PC-9 (cell line): ENCODE results near the gene SNAI3. TPM values are rescaled to one million over a fixed set of nuclear protein-coding genes. Genes with fewer than 3 reads are reported as not detected.

Experiments
- BruUV-seq: library from RNA; stranded (reverse); fragments of 400-500 nt; replicated peaks from 2 replicates; lab custom pipeline; 2021; lab: Mats Ljungman, UMichigan
- CTCF ChIA-PET: fragments of 300-600 bp; sonication (Branson Sonifier 250); formaldehyde crosslinking; loops from one replicate; lab custom pipeline; 2022; ENCODE audit warnings: antibody characterized with exemption; lab: Charles Lee
- POLR2A ChIA-PET: fragments of 300-600 bp; sonication (Branson Sonifier 250); formaldehyde crosslinking; loops from one replicate; lab custom pipeline; 2022; ENCODE audit warnings: antibody characterized with exemption; ENCODE audit not compliant: unreplicated experiment; lab: Charles Lee
- DNase-seq, 2 experiments: peaks; one replicate each; pipeline versions ENCODE4 v3.0.0 to v3.0.0-alpha.2; 2015 to 2022; ENCODE audit warnings: mixed read lengths in 1 of 2
- H2AFZ ChIP-seq: fragments of 200-600 bp; sonication (generic); 2 replicates; pipeline ENCODE4 v1.8.1; 2017; ENCODE audit warnings: antibody characterized with exemption
- H3F3A ChIP-seq: fragments of 200-600 bp; sonication (generic); 2 replicates; pipeline ENCODE4 v1.8.1; 2017; ENCODE audit warnings: antibody characterized with exemption, mild to moderate bottlenecking, low read depth; ENCODE audit not compliant: insufficient read depth
- H3K27ac ChIP-seq: fragments of 200-600 bp; sonication (generic); 2 replicates; pipeline ENCODE4 v1.6.1; 2016; ENCODE audit warnings: mixed run types
- H3K27me3 ChIP-seq: fragments of 200-600 bp; sonication (generic); 2 replicates; pipeline ENCODE4 v1.6.1; 2016; ENCODE audit warnings: low read depth, mixed run types; ENCODE audit not compliant: insufficient read depth
- H3K36me3 ChIP-seq: fragments of 200-600 bp; sonication (generic); 2 replicates; pipeline ENCODE4 v1.6.1; 2016; ENCODE audit warnings: low read depth, mixed run types
- H3K4me1 ChIP-seq: fragments of 200-600 bp; sonication (generic); replicated peaks from 2 replicates; pipeline ENCODE4 v1.6.1; 2016; ENCODE audit warnings: mixed run types; ENCODE audit not compliant: insufficient read depth
- H3K4me2 ChIP-seq: fragments of 200-600 bp; sonication (generic); 2 replicates; pipeline ENCODE4 v1.6.1; 2017; ENCODE audit warnings: mixed run types
- H3K4me3 ChIP-seq: fragments of 200-600 bp; sonication (generic); 2 replicates; pipeline ENCODE4 v1.6.1; 2016; ENCODE audit warnings: mixed run types
- H3K79me2 ChIP-seq: fragments of 200-600 bp; sonication (generic); 2 replicates; pipeline ENCODE4 v1.6.1; 2017; ENCODE audit warnings: low read depth, mixed run types
- H3K9me2 ChIP-seq: fragments of 200-600 bp; sonication (generic); 2 replicates; pipeline ENCODE4 v1.8.1; 2017; ENCODE audit warnings: mild to moderate bottlenecking; ENCODE audit not compliant: insufficient read depth
- H3K9me3 ChIP-seq: fragments of 200-600 bp; sonication (generic); 2 replicates; pipeline ENCODE4 v1.8.1; 2016; ENCODE audit warnings: low read depth; ENCODE audit not compliant: insufficient read depth
- H4K20me1 ChIP-seq: fragments of 200-600 bp; sonication (generic); 2 replicates; pipeline ENCODE4 v1.8.1; 2017; ENCODE audit not compliant: insufficient read depth
- EZH2 ChIP-seq: fragments of 200-600 bp; sonication (generic); IDR thresholded peaks from 2 replicates; pipeline ENCODE4 v1.8.0; 2017; ENCODE audit warnings: antibody characterized with exemption, low read depth
- intact Hi-C: fragments of 100-400 bp; cut with micrococcal nuclease; formaldehyde crosslinking; loops from one replicate; pipeline ENCODE4 v1.10.0; 2022; ENCODE audit not compliant: unreplicated experiment
- total RNA-seq: library from RNA; stranded (reverse); gene quantifications from 2 replicates; pipeline ENCODE4 v1.2.3, GENCODE V29; 2021
- TF ChIP-seq, protein P1 (sequence below): fragments of 200-600 bp; sonication (generic); conservative IDR thresholded peaks from 2 replicates; pipeline ENCODE4 v1.6.1; 2017; ENCODE audit warnings: mixed run types, antibody characterized with exemption, mild to moderate bottlenecking, moderate library complexity

SNAI3 gene
- total RNA-seq, 1 experiment from 2014 or later, result 1.3 TPM

DNA sequence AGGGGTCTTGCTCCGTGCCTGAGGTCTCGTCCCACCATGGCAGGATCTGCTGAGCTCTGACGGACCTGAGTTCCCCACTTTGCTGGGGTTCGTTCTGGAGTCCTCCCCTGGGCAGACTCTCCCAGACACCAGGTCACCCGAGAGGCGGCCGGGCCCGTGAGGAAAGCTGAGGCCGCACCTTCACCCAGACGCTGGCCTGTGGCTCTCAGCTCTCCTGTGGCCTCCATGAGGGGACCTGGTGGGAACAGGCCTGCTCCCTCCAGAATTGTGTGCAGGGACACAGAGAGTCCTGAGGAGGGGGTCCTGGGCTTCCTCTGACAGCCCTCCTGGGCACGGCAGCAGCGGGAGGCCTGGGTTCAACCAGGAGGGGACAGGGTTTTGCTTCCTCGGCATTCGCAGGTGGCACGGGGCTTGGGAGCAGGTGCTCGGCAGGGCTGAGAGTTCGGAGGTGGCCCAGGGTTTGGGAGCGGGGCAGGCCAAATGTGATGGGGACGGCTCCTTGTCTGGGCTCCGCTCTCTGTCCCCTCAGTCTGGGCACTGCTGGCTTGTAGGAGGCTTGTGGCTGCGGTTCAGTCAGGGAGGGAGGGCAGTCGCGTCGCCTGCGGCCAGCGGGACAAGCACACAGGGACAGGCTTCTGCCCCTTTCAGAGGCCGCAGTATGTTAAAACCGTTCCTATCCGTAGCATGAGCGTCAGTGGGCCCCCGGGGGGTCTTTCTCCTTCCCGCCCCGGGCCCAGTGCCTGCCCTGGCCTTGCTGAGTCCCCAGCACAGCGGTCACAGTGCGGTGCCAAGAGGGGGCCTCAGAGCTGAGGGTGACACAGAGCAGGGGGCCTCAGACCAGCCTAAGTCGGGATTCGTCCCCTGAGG lies 8.1 kb upstream of the SNAI3 start:
- BruUV-seq, result no TSS peak
- Histone ChIP-seq H3K27ac (no peak overlapping the region), H4K20me1 (no peaks in the 10 kb centered on the region), H3K9me2 (no peaks in the 10 kb centered on the region), H3K27me3 (no peaks in the 10 kb centered on the region), H3K4me3 (no peak overlapping the region), H3K79me2 (no peaks in the 10 kb centered on the region), H3K4me1 (no peaks in the 10 kb centered on the region), H3K9me3 (no peaks in the 10 kb centered on the region), H3K36me3 (no peaks in the 10 kb centered on the region), H2AFZ (no peak overlapping the region), H3F3A (no peaks in the 10 kb centered on the region), H3K4me2 (no peak overlapping the region)
- ChIA-PET POLR2A (no interaction called here), CTCF (no interaction called here)
- TF ChIP-seq, protein P1, sequence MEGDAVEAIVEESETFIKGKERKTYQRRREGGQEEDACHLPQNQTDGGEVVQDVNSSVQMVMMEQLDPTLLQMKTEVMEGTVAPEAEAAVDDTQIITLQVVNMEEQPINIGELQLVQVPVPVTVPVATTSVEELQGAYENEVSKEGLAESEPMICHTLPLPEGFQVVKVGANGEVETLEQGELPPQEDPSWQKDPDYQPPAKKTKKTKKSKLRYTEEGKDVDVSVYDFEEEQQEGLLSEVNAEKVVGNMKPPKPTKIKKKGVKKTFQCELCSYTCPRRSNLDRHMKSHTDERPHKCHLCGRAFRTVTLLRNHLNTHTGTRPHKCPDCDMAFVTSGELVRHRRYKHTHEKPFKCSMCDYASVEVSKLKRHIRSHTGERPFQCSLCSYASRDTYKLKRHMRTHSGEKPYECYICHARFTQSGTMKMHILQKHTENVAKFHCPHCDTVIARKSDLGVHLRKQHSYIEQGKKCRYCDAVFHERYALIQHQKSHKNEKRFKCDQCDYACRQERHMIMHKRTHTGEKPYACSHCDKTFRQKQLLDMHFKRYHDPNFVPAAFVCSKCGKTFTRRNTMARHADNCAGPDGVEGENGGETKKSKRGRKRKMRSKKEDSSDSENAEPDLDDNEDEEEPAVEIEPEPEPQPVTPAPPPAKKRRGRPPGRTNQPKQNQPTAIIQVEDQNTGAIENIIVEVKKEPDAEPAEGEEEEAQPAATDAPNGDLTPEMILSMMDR, result no peak
- no peak for TF ChIP-seq EZH2
- DNase-seq, result no peak
- intact Hi-C loops, result no loop called here

DNA sequence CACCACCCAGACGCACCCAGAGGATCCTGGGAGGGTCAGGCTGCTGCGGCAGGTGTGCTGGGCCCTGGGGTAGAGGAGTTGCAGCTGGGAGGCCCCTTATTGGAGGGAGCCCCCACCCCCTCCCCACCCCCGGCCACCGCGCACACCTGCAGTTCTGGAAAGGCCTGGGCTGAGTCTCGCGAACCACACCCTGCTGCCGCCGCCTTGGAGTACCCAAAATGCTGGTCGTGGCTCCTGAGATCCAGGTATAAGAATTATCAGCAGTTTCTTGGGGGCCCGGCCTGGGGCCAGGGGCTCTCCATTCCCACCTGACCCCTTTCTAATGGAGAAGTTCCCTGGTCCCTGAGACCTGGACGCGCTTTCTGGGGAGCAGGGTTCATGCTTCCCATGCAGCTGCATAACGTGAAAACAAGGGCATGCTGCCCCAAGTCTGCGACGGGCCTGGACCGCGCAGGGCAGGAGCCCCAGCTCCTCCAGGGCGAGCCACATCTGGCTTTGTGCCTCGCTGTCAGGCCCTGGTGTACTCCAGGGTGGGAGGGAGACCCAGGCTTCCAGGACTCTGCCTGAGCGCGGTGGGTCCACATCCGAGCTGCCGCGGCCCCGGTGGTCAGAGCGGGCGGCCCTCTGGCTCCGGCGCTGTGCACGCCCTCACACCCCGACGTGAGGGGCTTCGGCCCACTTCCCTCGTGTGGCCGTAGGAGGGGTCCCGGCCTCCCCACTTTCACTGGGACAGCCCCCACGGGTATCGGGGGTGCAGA lies 7.3 kb upstream of the SNAI3 start:
- no peaks in the 10 kb centered on the region for H3K27me3 ChIP-seq
- H3K4me1 ChIP-seq, result peaks cover 1% of the 10 kb centered on the region; the same call in 1 of the 2 replicates
- H3K9me2 ChIP-seq, result no peaks in the 10 kb centered on the region
- H3K36me3 ChIP-seq, result no peaks in the 10 kb centered on the region
- no peak overlapping the region for H3K4me3 ChIP-seq
- BruUV-seq, result no TSS peak
- no peak overlapping the region for H2AFZ ChIP-seq
- H3F3A ChIP-seq, result no peaks in the 10 kb centered on the region
- no peaks in the 10 kb centered on the region for H4K20me1 ChIP-seq
- TF ChIP-seq EZH2, result no peak
- TF ChIP-seq, protein P1, result no peak
- no peaks in the 10 kb centered on the region for H3K79me2 ChIP-seq
- H3K9me3 ChIP-seq, result no peaks in the 10 kb centered on the region
- H3K27ac ChIP-seq, result no peak overlapping the region
- DNase-seq, result no peak
- ChIA-PET CTCF (no interaction called here), POLR2A (no interaction called here)
- no peak overlapping the region for H3K4me2 ChIP-seq
- intact Hi-C loops, result no loop called here

DNA sequence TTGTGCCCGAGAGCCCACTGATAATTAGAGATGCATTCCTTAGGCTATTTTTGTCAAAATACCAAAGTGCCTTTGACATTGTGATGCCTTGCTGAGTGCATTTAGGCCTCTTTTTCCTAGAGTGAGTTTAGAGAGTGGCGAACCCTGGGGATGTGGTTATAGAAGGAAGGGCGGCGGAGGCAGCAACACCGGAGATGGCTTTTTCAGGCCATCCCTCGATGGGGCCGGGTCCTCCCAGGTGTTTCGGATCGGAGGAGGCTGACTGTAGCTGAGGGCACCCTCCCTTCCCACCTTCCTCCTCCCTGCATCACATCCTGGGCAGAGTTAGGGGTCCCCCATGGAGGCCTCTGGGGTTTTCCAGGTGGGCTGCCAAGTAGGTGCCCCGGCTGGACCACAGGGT lies 6.6 kb upstream of the SNAI3 start:
- no TSS peak for BruUV-seq
- ChIA-PET POLR2A (no interaction called here), CTCF (no interaction called here)
- H3K27me3 ChIP-seq, result no peaks in the 10 kb centered on the region
- intact Hi-C loops, result no loop called here
- no peaks in the 10 kb centered on the region for H3F3A ChIP-seq
- no peak for DNase-seq
- peaks cover 9% of the 10 kb centered on the region for H3K4me1 ChIP-seq
- H3K9me2 ChIP-seq, result no peaks in the 10 kb centered on the region
- no peaks in the 10 kb centered on the region for H3K36me3 ChIP-seq
- no peaks in the 10 kb centered on the region for H3K79me2 ChIP-seq
- H4K20me1 ChIP-seq, result no peaks in the 10 kb centered on the region
- H3K27ac ChIP-seq, result no peak overlapping the region
- H2AFZ ChIP-seq, result no peak overlapping the region
- H3K9me3 ChIP-seq, result no peaks in the 10 kb centered on the region
- no peak overlapping the region for H3K4me2 ChIP-seq
- H3K4me3 ChIP-seq, result no peak overlapping the region
- no peak for TF ChIP-seq EZH2
- TF ChIP-seq, protein P1, result no peak
